Lower leg skin (tissue), 4 donors: Measurements from ENCODE around the gene FBH1. TPM values are rescaled to one million over a fixed set of nuclear protein-coding genes. Genes with fewer than 3 reads are reported as not detected.
"Not testable (repeated sequence)": the region's sequence is repeated elsewhere in the genome, so short reads cannot be mapped to it uniquely, and the experiment has no call there.

ENCODE experiments used
- DNase-seq, 2 donors: peaks; one replicate each; pipeline ENCODE4 v3.0.0-alpha.2; 2019; ENCODE audit warnings: low spot score in 2 of 2
- H3K4me3 ChIP-seq: fragments of 200-600 bp; sonication (generic); 2 replicates; pipeline ENCODE4 v1.5.1; 2017; ENCODE audit warnings: mild to moderate bottlenecking, low read depth; ENCODE audit not compliant: poor library complexity, severe bottlenecking
- CTCF ChIP-seq, 3 donors: fragments of 450-650 bp; IDR thresholded peaks; one replicate each; pipeline ENCODE4 v1.5.1; 2016; ENCODE audit warnings: antibody characterized with exemption in 3 of 3, mild to moderate bottlenecking in 3 of 3, moderate library complexity in 2 of 3
- POLR2A ChIP-seq, 2 donors: fragments of 450-650 bp; IDR thresholded peaks; one replicate each; pipeline ENCODE4 v1.6.1; 2016 to 2017; ENCODE audit warnings: antibody characterized with exemption in 2 of 2, mild to moderate bottlenecking in 1 of 2, moderate library complexity in 1 of 2
- WGBS, 2 donors: methylation state at CpG; one replicate each; pipeline ENCODE4 v1.1.5; 2018; 5-methylcytosine and 5-hydroxymethylcytosine counted together
- intact Hi-C: fragments of 100-400 bp; cut with DNase I; formaldehyde crosslinking; loops from one replicate; pipeline ENCODE4 v1.15.0; 2023; ENCODE audit warnings: low total_unique reads
- total RNA-seq, 4 donors: library from RNA; depleted of rRNA; stranded (reverse); fragments of >200 nt; gene quantifications; one replicate each; pipeline ENCODE4 v1.1.0, GENCODE V29; 2016

Gene FBH1
- total RNA-seq, 4 donors from 2014 or later = 76.0 to 100 (median 92.2) TPM

- intact Hi-C loops, H3K4me3 ChIP-seq, DNase-seq: not testable (repeated sequence)
- WGBS, 2 donors = 47 to 48% methylated on average over 4 of the region's 4 CpGs
These were observed 22.9 kb upstream of the FBH1 start for GRCh38 chr10:5867091-5867615.

GRCh38 chr10:5868383-5868782 lies 21.7 kb upstream of the FBH1 start:
- intact Hi-C loops, DNase-seq, H3K4me3 ChIP-seq: not testable (repeated sequence)
- 83 to 93% methylated on average over 8 of the region's 8 CpGs for WGBS, 2 donors

GRCh38 chr10:5869156-5869555 lies 20.9 kb upstream of the FBH1 start:
- H3K4me3 ChIP-seq = no peak overlapping the region
- TF ChIP-seq POLR2A (IDR thresholded peaks at IDR 0.05) (no peak), CTCF (IDR thresholded peaks at IDR 0.05) (no peak)
- no peak for DNase-seq
- 95% methylated on average over 3 of the region's 3 CpGs for WGBS, 2 donors
- intact Hi-C loops = no loop called here

- no peak for TF ChIP-seq POLR2A (IDR thresholded peaks at IDR 0.05)
- TF ChIP-seq CTCF (IDR thresholded peaks at IDR 0.05) = no peak
- intact Hi-C loops = loop anchor here (10.0 kb wide), 1 partner anchor 187 kb away; the partner anchor contains the start of gene TASOR2
- H3K4me3 ChIP-seq = no peak overlapping the region
- DNase-seq = no peak
- WGBS, 2 donors = 71 to 77% methylated on average over 5 of the region's 5 CpGs
These were observed 18.4 kb upstream of the FBH1 start for GRCh38 chr10:5871596-5871995.

GRCh38 chr10:5873515-5873995 lies 16.5 kb upstream of the FBH1 start:
- 44 to 45% methylated on average over 9 of the region's 9 CpGs for WGBS, 2 donors
- peak; percentile 68 to 91 for DNase-seq
- intact Hi-C loops = loop anchor here (10.0 kb wide), 1 partner anchor 189 kb away; the partner anchor contains the start of gene TASOR2
- peak in 1 of 3 donors; percentile 86 for TF ChIP-seq CTCF (IDR thresholded peaks at IDR 0.05)
- no peak for TF ChIP-seq POLR2A (IDR thresholded peaks at IDR 0.05)
- H3K4me3 ChIP-seq = no peak overlapping the region

- no peak for TF ChIP-seq CTCF (IDR thresholded peaks at IDR 0.05)
- TF ChIP-seq POLR2A (IDR thresholded peaks at IDR 0.05) = no peak
- intact Hi-C loops = loop anchor here (10.0 kb wide), 1 partner anchor 191 kb away; the partner anchor contains the start of gene TASOR2
- peak in 1 of 2 donors; percentile 82 for DNase-seq
- no peak overlapping the region for H3K4me3 ChIP-seq
- WGBS, 2 donors = 33 to 39% methylated on average over 14 of the region's 14 CpGs
These were observed 13.8 kb upstream of the FBH1 start for GRCh38 chr10:5876181-5876768.

- H3K4me3 ChIP-seq = not testable (repeated sequence)
- peak in 1 of 2 donors; percentile 53 for DNase-seq
- WGBS, 2 donors = 85 to 91% methylated on average over 7 of the region's 7 CpGs
- intact Hi-C loops = loop anchor here (10.0 kb wide), 1 partner anchor 192 kb away; the partner anchor contains the start of gene TASOR2
These were observed 13.0 kb upstream of the FBH1 start for GRCh38 chr10:5877041-5877440.
